BLaER1 (cell line): ENCODE measurements around the gene GPR55.

ENCODE experiments used
- H3K27ac ChIP-seq: shearing (Covaris generic); formaldehyde crosslinking; 2 replicates; pipeline ENCODE4 v1.8.1; 2022
- H3K27me3 ChIP-seq: shearing (Covaris generic); formaldehyde crosslinking; 2 replicates; pipeline ENCODE4 v1.8.1; 2022
- H3K36me3 ChIP-seq: shearing (Covaris generic); formaldehyde crosslinking; 2 replicates; pipeline ENCODE4 v1.8.1; 2022
- H3K4me1 ChIP-seq: shearing (Covaris generic); formaldehyde crosslinking; 2 replicates; pipeline ENCODE4 v1.8.1; 2022
- H3K4me2 ChIP-seq: shearing (Covaris generic); formaldehyde crosslinking; 2 replicates; pipeline ENCODE4 v1.8.1; 2022
- H3K4me3 ChIP-seq: shearing (Covaris generic); formaldehyde crosslinking; 2 replicates; pipeline ENCODE4 v1.8.1; 2022
- H3K9ac ChIP-seq: shearing (Covaris generic); formaldehyde crosslinking; 2 replicates; pipeline ENCODE4 v1.8.1; 2022
- H3K9me3 ChIP-seq: shearing (Covaris generic); formaldehyde crosslinking; 2 replicates; pipeline ENCODE4 v1.8.1; 2022
- H4K20me1 ChIP-seq: shearing (Covaris generic); formaldehyde crosslinking; 2 replicates; pipeline ENCODE4 v1.8.1; 2022
- Cebpa-rat ChIP-seq: shearing (Covaris generic); IDR thresholded peaks from 2 replicates; pipeline ENCODE4 v1.8.1; 2022

The GPR55 gene

DNA sequence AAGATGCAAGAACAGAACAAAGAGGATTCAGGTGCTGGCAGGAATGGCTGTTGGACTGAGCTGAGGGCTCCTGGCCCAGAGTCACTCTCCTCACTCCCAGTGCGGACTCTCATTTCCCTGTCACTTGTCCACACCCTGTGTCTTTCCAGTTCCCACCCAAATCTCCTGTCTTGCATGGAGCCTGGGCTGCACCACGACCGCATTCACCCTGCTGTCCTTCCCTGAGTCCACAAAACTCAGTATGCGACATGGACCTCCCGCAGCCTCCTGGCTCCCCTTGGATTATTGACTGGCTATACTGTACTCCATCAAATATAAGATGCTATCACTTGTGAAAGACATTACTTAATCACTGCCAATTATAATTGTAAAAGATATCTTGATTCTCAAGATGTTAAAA, 62.8 kb downstream of the GPR55 start:
- H3K27me3 ChIP-seq, result no peaks in the 10 kb centered on the region
- H3K36me3 ChIP-seq, result no peaks in the 10 kb centered on the region
- peaks cover 14% of the 10 kb centered on the region for H4K20me1 ChIP-seq
- H3K9me3 ChIP-seq, result no peaks in the 10 kb centered on the region
- H3K9ac ChIP-seq, result no peak overlapping the region
- peaks cover 53% of the 10 kb centered on the region for H3K4me1 ChIP-seq
- peak overlapping the region; percentile 83 for H3K4me2 ChIP-seq
- H3K4me3 ChIP-seq, result no peak overlapping the region
- H3K27ac ChIP-seq, result no peak overlapping the region
- no peak for TF ChIP-seq Cebpa-rat

DNA sequence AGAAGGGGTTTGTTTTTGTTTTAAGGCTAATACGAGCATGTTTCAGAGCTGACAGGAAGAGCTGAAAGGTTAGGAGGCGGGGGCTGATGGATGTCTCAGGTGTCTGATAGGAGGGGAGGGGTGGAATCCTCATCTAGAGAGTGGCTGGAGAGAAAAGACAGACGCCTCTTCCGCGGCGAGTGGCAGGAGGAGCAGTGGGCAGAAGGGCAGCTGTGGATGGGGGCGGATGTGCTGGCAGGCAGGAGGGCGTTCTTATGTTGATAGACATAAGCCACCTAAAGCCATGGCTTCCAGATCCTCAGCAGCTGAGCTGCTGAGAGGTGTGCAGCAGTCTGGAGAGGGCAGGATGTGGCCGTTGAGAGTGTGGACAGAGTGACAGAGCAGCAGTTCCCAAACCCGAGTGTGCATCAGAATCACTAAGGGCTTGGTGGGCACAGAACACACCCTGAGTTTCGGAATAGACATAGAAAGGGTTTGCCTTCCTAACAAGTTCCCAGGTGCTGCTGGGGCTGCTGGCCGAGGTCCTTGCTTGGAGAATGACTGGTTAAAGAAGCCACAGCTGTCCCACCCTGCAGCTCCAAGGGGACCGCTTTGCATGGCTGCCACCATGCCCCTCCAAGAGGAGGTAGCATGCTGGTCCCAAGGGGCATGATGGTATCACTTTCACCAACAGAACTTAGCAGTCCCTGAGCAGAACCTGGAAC, 63.3 kb downstream of the GPR55 start:
- Histone ChIP-seq H3K4me2 (peak overlapping the region; percentile 83), H3K9ac (peak overlapping the region; percentile 4; the same call in 1 of the 2 replicates)

More for the DNA sequence above, 63.3 kb downstream of the GPR55 start:
- H3K36me3 ChIP-seq, result no peaks in the 10 kb centered on the region
- H3K27me3 ChIP-seq, result no peaks in the 10 kb centered on the region
- no peak overlapping the region; the same call in 1 of the 2 replicates for H3K27ac ChIP-seq
- H3K4me3 ChIP-seq, result no peak overlapping the region
- TF ChIP-seq Cebpa-rat, result no peak
- no peaks in the 10 kb centered on the region for H3K9me3 ChIP-seq
- peaks cover 47% of the 10 kb centered on the region for H3K4me1 ChIP-seq
- peaks cover 8% of the 10 kb centered on the region for H4K20me1 ChIP-seq
